ENCODE measurements around the gene NTNG1.

- TF ChIP-seq TP53 (CRISPR knock-in tag; IDR thresholded peaks at IDR 0.05) (no peak), CTCF (IDR thresholded peaks at IDR 0.05) (no peak), PREB (CRISPR knock-in tag; IDR thresholded peaks at IDR 0.05; ENCODE audit: borderline replicate concordance) (no peak), ARID4B (CRISPR knock-in tag; IDR thresholded peaks at IDR 0.05; ENCODE audit: borderline replicate concordance) (no peak), ZNF512 (CRISPR knock-in tag; IDR thresholded peaks at IDR 0.05; ENCODE audit: borderline replicate concordance) (no peak), FOXJ3 (CRISPR knock-in tag; IDR thresholded peaks at IDR 0.05; ENCODE audit: borderline replicate concordance) (no peak), MXD4 (CRISPR knock-in tag; IDR thresholded peaks at IDR 0.05; ENCODE audit: borderline replicate concordance) (no peak), ATF2 (CRISPR knock-in tag; IDR thresholded peaks at IDR 0.05; ENCODE audit: borderline replicate concordance, low read depth) (no peak), JUN (CRISPR knock-in tag; IDR thresholded peaks at IDR 0.05) (no peak), PRDM15 (CRISPR knock-in tag; IDR thresholded peaks at IDR 0.05) (no peak), MAX (CRISPR knock-in tag; IDR thresholded peaks at IDR 0.05) (no peak)
These were observed 54.6 kb downstream of the NTNG1 start for GRCh38 chr1:107195476-107195875.

Measured in WTC11 (cell line).